Globus pallidus (tissue), 1 donor: ENCODE results near the gene C1QTNF6.
A peak's percentile ranks its signal among the peaks of the same experiment; 100 is the strongest.
"Not testable (repeated sequence)": the region's sequence is repeated elsewhere in the genome, so short reads cannot be mapped to it uniquely, and the experiment has no call there.

Source experiments
- DNase-seq: peaks from one replicate; pipeline ENCODE4 v3.0.0-alpha.2; 2015; ENCODE audit warnings: low spot score

C1QTNF6 gene

DNA sequence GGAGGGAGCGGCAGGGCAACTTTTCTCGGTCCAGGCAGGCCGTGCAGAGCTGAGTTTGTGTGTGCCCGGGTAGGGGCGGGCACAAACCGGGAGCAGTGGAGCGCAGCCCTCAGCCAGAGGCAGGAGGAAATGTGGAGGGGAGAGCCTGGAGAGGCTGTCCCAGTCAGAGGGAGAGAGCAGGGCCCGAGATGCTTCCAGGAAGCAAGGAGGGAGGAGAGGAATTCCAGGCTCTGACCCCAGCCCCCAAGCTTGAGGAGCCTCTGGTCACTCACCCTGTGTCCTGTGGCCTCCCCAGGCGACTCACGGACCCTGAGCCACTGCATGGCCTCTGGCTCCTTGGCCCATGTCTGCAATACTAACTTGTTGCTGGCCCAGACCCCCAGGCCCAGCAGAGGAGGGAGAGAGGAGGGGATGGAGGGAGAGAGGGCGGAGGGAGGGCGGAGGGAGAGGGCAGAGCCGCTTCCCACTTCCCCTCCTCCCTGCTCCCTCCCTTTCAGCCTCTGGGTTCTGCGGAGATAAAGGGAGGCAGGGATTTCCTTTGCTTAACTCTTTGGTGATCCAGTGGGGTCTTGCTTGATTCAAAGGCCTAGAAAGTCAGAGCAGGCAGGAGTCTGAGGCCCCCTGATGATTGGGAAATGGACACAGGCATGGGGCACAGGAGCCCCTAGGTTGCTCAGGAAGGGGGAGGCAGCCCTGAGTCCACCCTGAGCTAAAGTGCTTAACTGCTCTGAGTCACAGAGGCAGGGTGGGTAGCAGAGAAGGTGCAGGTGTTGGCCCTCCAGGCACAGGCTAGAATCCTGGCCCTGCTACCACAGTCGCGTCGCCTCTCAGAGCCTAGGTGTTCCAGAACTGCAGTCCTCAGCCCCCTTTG lies at the start of gene C1QTNF6:
C1QTNF6 (minus strand) TSS at position 357 of the 871 bp plus-strand sequence; CDS start at position 323, 34 bp downstream.
- no peak for DNase-seq

DNA sequence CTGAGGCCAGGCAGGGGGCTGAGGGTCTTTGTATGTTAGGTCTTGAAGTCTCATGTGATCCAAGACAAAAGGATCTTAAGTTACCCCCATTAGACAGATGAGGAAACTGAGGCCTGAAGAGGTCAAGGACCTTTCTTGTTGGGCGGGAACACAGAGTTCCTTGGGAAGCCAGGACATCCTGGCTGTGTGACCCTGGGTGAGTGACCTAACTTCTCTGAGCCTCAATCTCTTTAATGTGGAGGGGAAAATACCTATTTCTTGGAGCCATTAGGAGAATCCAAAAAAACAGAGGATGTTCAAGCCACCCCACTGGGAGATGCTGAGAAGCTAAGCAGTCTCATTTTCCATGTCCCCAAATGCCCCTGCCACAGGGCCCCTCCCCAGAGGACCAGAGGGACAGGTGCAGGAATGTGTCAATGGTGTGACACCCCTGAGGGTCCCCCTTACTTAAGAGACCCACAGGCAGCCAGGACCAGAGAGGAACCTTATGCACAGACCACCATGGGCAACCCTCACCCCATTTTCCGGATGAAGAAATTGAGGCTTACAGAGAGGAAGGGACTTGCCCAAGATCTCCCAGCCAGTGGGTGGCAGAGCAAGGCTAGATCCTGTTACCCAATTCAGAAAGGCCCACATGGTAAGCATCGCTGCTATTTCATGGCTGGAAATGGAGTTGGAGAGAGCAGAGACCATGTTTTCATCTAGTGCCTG lies 48.0 kb upstream of the C1QTNF6 start:
- no peak for DNase-seq

GRCh38 chr22:37234736-37235711 lies 47.0 kb upstream of the C1QTNF6 start:
- DNase-seq: no peak

DNA sequence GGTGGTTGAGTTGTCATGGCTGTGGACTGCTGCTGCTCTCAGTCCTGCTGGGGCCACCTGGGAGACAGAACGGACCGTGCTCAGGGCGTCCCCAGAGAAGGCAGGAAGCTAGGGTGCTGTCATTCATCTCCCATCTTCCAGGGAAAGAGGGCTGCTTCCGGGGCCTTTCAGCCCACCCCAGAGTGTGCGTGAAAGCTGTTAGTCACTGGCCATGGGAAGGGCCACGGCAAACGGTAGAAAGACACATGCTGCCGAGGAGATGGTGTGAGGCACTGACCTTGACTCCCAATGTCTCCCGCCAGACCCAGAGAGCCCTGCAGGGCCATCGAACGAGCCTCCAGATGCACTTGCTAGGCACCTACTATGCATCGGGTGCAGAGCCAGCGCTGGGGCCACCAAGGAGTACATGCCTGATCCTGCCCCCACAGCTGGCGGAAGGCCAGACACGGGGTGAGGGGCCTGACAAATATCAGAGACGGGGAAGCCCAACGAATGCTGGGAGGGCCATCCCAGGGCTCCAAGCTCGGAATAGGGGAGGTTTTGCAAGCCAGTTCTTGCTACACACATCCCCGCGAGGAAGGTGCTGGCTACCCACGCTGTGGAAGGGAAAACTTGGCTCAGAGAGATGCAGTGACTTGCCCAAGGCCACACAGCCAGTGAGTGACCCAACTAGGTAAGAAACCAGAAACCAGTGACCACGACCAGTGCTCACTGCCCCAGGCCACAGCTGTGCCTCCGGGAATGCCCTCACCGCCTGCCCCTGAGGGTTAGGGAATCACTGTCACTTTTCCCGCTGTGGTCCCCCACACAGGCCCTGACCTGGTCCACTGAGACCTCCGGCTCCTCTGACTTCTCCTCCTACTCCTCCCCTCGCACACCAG lies 45.9 kb upstream of the C1QTNF6 start:
- no peak for DNase-seq

- not testable (repeated sequence) for DNase-seq
These were observed 45.3 kb upstream of the C1QTNF6 start for GRCh38 chr22:37233371-37233750.

GRCh38 chr22:37232140-37232998 lies 44.3 kb upstream of the C1QTNF6 start:
- DNase-seq: no peak

DNA sequence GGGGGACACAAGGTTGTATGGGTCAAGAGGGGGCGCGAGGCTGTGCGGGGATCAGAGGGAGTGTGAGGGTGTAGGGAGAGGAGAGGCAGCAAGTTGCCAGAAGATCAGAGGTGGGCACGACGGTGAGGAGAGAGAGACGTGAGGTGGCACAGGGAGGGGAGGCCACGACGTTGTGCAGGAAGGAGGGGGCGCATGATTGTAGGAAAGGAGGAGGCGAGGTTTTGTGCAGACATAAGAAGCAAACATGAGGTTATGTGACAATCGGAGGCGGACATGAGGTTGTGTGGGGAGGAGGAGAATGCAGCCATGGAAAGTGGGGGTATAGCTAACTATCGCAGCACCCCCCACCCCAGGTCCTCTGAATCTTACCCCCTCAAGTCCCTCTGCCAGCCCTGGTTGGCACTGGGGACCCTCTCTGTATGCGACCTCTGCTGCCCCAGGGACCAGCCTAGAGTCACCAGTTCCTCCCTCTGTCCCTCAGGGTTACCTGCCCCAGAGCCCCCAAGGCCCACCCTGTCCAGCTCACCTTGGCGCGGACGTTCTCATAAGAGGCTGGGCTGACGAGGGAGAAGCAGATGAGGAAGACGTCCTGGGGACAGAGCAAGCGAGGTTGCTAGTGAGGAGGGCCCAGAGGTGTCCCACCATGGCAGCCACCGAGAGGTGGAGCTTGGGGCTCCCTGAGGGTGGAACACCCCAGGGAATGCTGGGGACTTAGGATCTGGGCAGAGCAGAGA lies 43.5 kb upstream of the C1QTNF6 start:
- no peak for DNase-seq

DNA sequence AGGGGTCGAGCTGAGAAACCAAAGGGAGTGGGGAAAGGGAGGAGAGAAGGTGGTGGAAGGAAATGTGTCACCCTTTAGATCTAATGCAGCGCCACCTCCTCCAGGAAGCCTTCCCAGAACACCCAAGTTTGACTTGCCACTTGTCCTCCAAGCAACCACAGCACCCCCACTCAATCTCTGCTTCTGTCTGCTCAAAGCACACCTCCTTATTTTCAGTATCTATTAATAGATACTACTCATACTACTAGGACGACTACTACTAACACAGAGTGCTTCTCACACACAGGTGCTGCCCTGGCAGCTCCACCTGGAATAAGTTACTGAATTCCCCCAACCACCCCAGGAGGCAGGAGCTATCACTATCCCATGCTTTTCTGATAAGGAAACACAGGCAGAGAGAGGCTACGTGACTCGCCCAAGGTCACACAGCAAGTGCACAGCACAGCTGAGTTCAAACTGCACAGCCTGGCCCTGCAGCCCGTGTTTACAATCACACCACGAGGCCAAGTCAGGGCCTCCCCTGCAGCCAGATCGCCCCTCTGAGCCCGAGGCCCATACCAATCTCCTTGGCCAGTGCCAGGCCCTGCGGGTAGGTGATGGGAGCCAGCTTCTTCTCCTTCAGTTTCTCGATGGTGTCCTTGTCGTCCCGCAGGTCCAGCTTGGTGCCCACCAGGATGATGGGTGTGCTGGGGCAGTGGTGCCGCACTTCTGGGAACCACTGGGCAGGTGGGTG lies 42.8 kb upstream of the C1QTNF6 start:
- no peak for DNase-seq

DNA sequence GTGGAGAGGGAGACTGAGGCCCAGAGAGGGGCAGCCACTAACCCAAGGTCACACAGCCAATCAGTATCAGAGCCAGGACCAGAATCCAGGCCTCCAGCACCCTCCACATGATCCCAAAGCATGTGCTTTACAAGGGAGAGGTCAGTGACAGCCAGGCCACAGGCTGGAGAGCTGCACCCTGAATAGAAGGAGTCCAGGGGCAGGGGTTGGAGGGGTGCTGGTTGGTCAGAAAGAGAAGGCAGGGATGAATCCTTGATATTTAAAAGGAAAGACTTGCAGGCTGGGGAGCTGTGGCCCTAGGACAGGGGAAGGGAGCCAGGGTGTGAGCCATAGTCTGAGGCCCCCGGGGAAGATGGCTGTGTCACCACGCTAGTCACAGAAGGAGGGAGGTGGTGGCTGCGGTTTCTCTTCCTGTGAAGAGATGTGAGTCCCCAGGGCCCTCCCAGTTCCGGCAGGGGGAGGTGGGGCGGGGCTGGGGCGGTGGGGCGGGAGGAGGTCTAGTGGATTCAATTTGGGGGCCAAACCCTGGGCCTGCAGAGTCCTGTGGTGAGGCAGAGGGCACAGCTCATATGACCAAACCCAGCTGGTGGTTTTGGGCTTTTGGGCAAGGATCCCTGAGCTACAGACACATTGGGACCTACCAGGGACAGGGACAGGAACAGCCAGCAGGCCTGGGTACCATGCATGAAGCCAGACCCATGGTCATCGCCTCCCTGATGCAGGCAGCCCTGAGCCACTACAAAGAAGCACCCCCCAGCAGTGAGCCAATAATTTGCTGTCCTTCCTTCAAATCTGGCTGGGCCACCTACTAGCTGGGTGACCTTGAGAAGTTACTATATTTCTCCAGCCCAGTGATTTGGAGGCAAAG lies 42.0 kb upstream of the C1QTNF6 start:
- no peak for DNase-seq

DNA sequence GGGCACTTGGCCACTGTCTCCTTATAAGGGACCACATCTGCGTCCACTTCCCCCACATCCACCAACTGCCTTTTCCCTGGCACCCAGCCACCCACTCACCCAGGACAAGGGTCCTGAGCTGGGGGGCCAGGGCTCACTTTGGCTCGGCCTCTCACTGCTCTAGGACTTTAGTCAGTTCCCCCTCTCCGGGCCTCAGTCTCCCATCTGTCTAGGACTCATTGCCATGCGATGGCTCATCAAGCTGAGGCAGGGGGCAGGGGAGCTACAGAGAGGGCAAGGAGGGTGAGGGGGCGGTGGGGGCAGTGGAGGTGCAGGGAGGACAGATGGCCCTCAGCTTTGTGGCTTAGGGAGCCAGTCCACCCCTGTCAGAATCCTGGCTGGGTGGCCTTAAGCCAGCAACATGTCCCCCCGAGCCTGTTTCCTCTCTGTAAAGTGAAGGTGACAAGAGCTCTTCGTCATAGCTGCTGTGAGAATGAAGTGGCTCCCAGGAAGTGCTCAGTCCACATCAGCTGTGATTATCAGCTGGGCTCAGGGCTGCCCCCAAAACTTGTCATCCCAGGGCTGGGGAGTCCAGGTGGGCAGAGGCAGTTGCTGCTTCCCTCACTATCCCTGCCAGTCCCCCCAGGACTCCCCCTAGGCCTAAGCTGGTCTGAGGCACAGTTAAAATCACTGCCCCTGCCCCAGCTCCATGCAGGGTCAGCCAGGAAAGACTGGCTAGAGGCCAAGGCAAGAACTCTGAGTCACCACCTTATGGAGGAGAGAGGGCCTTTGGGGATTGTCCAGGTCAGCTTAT lies 41.2 kb upstream of the C1QTNF6 start:
- no peak for DNase-seq

- peak; percentile 29 for DNase-seq
These were observed 40.3 kb upstream of the C1QTNF6 start for GRCh38 chr22:37228106-37229011.

- no peak for DNase-seq
These were observed 38.5 kb upstream of the C1QTNF6 start for GRCh38 chr22:37226514-37226913.

GRCh38 chr22:37226087-37226486 lies 38.0 kb upstream of the C1QTNF6 start:
- no peak for DNase-seq

DNA sequence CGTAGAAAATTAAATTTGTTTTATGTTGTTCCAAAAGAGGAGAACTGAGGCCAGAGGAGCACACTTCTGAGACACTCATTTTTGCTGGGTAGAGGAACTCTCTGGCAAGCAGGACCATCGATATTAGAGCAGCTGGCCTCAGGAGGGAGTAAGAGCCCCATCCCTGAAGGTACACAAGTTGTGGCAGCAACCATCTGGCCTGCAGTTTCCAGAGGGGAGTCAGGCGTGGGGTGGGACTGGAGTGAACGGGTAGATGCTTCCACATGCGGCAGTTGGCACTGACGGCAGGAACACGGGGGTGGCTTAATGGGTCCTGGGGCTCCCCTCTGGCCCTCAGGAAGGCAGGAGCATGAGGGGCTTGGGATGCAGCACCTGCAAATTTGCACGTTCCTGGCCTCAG lies 37.4 kb upstream of the C1QTNF6 start:
- DNase-seq: no peak

GRCh38 chr22:37224757-37225420 lies 36.8 kb upstream of the C1QTNF6 start:
- DNase-seq: no peak
